ENCODE measurements around the gene PDZK1IP1. TPM values are rescaled to one million over a fixed set of nuclear protein-coding genes. Genes with fewer than 3 reads are reported as not detected.
"Not testable (repeated sequence)": the region's sequence is repeated elsewhere in the genome, so short reads cannot be mapped to it uniquely, and the experiment has no call there.

PDZK1IP1 gene
- polyA plus RNA-seq, 3 donors = 38.9 to 51.8 (median 43.7) TPM

DNA sequence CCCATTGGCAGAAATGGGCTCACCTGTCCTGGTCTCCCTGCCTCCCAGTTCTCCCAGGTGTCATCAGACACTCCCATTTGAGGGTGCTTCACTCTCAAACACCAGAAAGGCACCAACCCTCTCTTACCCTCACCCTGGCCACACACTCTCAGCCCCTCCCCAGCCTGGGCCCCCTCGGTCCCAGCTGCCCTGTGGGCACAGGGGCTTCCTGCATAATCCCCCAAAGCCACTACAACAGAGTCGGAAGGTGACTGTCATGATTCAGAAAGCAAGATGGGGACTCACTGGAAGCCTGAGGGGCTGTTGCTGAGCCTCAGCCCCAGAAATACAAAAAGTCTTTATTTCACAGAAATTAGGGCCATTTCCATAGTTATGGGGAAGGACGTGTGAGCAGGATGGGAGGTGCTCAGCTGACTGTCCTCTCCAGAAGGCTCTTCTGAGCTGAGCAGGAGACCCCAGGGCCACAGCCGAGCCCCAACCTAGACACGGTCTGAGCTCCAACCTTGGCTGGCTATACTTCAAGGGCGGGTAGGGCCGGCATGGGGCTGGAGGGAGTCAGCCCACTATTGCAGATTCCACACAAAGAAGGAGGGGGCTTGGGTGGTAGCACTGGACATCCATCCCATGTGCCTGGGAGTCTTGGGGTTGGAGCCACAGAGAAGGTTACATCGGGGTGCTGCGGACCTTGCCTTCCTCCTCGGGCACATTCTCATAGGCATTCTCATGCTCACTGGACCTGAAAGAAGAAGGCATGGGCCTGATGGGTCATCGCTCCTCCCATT lies 6.3 kb downstream of the PDZK1IP1 start:
- no peak for DNase-seq (ENCODE audit: low read depth in 3 of 3, low spot score in 2 of 3)

DNA sequence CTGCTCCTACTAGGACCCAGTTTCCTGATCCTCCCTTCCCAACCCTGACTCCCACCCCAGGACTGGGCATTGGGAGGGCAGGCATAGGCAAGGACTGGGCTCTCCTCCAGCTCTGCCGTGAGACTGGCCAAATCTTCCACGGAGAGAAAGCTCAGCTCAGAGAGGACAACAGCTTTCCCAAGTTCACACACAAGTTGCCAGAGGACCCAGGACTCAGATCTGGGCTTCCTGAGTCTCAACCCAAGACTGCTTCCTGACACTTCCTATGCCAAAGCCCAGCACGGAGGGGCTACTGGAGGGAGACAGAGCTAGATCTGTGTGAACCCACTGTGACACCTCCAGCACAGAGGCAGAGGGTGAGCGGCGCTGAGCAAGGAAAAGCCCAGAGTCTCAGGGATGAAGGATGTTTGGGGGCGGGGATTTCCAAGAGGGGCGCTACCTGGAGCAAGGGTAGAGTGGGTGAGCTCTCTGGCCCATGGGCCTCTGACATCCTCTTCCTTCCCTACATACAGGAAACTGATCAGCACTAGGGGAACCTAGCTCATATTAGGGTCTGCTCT lies 7.1 kb downstream of the PDZK1IP1 start:
- DNase-seq (ENCODE audit: low read depth in 3 of 3, low spot score in 2 of 3) = no peak

DNA sequence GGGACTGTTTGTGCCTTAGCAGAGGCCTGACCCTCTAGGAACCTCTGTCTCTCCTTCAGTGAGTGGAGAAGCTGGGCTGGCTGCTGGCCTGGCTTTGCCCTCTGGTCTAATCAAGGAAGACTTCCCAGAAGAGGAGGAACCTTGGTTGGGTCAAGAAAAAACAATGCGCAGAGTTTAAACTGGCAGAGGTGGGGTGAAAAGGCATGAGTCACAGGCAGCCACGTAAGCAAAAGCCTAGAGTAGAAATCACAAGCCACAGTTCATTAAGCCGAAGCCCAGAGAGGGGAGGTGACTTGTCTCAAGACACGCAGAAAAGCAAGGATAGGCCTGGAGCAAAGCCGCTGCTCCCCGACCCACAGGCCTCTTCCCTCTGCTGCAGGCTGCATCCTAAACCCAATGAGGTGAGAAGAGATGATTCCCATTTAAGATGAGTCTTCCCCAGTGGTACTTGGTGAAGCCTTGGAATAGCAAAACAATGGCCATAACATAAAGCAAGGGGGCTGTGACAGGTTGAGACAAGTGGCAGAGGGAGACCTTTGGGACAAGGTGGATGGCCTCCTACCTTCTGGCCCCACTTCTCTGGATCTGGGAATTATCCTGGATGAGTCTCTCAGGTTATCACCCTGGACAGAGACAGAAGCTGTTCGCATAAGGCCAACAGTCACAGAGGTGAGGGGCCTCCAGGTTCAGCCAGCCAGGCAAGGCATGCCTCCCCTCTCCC lies 7.7 kb downstream of the PDZK1IP1 start:
- no peak for DNase-seq (ENCODE audit: low read depth in 3 of 3, low spot score in 2 of 3)

DNA sequence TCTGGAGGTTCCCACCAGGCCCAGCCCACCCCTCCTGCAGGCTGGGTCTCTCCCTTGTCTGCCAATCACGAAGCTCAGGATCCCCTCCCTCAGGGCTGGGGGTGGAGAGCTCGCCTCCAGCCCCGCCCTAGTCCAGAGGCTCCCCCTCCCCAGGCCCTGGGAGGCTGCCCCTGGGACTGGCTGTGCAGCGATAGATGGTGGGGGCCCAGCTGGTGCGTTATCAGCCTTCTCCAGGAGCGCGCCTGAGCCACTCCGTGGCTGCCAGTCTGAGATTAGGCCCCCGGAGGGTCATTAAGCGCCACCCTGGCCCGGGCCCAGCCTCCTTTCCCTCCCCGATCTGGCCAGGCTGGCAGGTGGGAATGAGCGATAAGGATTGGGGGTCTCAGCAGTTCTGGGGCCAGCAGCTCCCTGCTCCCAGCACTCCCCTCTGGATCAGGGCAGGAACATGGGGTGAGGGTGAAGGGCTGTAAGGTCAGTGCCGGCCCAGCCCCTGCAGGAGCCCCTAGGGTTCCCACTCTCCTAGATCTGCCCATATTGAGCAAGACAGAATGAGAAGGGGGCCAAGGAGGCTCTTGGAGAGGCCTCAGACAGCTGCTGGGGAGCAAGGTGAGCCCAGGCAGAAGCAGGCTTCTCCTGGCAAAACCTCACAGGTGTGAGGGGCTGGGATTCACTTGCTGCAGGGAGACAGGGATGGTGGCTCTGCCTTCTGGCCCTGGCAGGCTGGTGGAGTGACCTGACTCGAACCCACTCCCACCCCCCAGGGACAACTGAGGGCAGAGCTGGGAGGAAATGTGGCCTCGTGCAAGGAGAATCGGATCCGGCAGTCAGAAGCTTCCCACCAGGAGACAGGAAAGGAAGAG lies 8.5 kb downstream of the PDZK1IP1 start:
- no peak for DNase-seq (ENCODE audit: low read depth in 3 of 3, low spot score in 2 of 3)

DNA sequence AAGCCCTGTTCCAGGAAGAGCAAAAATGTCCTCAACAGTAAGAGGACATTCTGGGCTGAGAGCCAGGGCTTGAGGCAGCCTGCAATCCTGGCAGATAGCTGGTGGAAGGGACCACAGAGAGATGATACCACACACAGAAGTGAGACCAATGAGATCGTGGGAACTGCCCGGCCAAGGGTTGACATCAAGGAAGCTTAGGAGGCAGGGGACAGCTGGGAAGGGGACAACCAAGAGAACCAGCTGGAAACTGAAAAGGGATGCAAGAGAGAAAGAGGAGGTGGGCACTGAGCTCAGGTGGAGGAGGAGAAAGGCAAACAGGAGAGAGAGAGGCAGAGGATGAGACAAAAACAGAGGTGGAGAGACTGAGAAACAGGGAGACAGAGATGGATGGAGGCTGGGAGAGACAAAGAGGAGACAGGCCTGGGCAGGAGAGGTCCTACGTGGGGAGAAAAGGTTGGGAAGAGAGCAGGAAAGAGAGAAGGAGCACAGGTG lies 9.2 kb downstream of the PDZK1IP1 start:
- no peak for DNase-seq (ENCODE audit: low read depth in 3 of 3, low spot score in 2 of 3)

DNA sequence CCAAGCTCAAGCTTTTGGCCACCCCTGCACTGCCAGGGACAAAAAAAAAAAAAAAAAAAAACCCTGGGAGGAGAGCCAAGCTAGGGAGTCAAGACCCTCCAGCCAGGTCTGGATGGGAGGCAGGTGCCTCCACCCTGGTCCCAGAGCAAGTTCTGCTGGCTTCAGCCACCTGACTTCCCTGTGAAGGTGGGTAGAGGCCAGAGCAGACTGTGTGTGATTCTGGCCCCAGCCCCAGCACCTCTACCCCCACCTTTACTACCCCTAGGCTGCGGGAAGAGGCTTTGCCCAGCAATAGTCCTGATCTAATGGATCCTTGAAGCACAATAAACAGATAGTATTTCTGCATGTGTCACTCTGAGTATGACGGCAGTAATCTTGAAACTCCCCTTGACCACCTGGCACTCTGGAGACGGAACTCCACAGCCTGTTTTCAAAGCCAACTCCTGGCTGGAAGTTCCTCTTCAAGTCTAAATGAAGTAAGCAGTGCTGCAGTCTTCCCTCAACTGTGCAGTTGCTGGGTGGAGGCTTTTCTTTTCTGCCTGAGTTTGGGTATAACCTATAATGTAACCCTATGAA lies 9.8 kb downstream of the PDZK1IP1 start:
- DNase-seq (ENCODE audit: low read depth in 3 of 3, low spot score in 2 of 3) = no peak

DNA sequence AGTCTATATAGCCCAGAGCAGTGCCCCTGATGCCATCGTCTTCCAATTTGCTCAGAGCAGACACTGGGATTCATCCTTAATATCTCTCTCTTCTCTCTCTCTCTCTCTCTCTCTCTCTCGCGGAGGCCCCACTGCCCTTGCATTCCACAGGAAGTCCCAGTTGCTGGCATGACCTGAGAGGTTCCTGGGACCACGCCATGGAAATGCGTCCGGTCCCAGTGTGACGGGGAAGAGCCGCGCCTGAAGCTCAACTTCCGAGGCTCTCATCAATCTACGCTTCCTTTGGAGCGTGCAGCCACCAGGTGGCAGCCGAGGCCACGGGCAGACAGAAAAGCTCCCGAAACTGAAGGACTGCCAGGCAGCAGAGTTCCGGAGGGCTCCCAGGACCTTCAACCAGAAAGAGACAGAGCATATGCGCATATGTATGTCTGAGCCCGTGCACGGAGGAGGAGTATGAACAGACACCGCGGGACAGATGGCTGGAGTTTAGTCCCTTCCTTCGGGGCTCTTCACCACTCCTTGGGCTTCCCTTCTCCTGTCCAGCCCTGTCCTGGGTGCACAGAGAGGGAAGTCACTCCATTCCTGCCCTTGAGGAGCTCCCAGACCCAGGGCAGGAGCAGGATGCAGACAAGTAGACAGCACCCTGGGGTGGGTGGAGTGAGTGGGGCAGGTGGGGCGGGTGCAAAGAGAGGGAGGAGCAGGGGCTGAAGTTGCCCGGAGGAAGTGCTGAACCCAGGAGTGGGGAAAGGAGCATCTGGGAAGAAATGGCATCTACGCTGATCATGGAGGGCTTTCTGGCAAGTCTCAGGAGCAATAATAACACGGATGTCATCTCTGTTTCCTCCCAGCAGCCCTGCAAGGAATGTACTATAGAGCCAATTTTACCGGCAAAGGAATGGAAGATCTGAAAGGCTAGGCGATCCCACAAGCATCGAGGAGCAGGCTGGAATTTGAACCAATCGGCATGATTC lies 10.5 kb downstream of the PDZK1IP1 start:
- DNase-seq (ENCODE audit: low read depth in 3 of 3, low spot score in 2 of 3) = peak; percentile 80 to 86 (median 84)

DNA sequence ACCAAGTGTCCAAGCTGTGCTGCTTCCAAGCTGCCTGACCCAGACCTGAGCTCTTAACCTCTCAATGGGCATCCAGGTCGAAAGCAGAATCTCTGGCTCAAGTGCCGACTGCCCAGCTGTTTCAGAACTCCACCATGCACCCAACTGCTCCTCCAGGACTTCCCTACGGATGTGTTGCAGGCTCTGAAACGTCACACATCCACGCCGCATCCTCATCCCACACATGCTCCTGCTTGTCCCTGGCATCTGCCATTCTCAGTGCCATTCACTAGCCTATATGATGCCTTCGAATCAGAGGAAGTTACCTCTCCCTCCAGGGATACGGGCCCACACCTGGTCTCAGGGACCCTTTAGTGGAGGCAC lies 11.2 kb downstream of the PDZK1IP1 start:
- DNase-seq (ENCODE audit: low read depth in 3 of 3, low spot score in 2 of 3) = no peak

DNA sequence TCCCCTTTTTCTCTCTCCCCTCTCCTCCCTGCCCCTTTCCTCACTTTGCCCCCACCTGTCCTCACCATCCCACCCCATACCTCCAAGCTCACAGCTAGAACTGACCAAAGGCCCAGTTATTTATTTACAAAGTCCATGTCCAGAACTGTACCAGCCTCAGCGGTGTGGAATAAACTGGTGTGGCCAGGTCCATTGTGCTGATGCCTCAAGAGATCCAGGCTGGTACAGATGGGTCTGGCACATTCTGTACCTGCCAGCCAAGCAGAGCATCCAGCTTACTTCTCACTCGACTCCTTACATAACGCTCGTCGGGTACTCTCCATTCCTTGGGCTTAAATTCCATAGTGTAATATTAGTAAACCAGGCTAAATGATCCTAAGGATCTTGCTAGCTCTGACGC lies 11.8 kb downstream of the PDZK1IP1 start:
- DNase-seq (ENCODE audit: low read depth in 3 of 3, low spot score in 2 of 3) = no peak

DNA sequence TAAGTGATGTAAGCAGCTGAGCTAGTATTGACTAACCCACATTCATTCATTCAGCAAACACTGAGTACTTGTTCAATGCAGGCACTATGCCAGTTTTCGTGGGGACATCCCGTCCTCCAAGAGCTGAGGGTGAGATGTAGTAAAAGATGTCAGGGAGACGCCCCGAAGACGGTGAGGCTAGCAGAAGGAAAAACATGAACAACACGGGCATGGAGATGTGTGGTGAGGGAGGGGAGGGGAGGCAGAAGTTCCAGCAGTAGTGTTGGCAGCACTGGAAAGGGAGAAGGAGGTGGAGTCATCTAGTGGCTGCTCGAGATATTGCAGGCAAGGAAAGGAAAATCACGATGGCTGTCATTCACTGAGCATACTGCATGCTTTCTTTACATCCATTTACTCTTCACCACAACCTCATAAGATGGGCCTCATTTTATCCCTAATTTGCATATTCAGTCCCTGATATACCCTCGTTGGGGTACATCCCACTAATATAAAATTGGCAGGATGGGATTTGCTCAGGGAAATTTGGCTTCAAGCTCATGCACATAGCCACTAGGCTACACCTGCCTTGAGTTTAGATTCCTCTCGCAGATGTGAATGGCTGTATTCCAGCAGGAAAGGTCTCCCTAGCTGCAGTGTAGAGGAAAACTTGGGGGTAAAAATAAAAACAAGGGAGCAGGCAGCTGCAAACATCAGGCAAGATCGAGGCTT lies 14.5 kb downstream of the PDZK1IP1 start:
- DNase-seq (ENCODE audit: low read depth in 3 of 3, low spot score in 2 of 3) = no peak

DNA sequence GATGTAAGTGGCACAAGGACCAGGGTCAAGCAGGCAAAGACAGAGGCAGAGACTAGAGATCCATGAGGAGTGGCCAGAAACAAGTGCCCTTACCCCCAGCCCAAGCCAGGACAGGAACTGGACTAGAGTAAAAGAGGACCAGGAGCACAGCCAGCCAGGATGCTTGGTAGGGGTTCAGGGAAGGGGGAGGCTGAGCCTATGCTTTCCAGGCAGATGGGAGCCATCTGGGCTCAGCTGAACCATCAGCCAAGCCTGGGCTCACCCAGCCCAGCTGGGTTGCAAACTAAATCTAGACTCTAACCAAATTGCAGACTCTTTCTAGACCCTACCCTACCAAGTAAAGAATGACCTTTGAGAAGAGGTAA lies 15.2 kb downstream of the PDZK1IP1 start:
- no peak for DNase-seq (ENCODE audit: low read depth in 3 of 3, low spot score in 2 of 3)

DNA sequence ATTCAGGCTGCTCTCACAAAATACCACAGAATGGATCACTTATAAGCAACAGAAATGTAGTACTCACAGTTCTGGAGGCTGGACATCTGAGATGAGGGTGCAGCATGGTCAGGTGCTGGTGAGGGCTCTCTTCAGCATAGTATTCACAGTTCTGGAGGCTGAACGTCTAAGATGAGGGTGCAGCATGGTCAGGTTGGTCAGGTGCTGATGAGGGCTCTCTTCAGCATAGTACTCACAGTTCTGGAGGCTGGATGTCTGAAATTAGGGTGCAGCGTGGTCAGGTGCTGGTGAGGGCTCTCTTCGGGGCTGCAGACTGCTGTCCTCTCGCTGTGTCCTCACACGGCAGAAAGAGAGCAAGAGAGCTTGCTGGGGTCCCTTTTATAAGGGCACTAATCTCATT lies 17.1 kb downstream of the PDZK1IP1 start:
- no peak for DNase-seq (ENCODE audit: low read depth in 3 of 3, low spot score in 2 of 3)

DNA sequence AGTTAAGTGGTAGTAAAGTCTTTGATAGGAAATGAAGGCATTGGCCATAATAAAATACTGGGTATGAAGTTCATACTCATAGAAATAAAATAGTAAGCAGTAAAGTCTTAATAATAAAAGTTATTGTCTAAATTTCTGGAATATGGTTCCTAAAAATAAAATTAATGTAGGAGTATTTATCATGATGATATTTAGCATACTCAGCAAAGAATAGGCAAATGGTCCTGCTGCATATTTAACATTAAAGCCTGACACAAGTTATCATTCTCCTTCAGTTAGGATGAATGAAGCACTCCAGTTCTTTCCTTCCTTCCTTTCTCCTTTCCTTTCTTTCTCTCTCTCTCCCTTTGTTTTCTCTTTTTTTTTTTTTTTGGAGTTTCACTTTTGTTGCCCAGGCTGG lies 25.3 kb downstream of the PDZK1IP1 start:
- DNase-seq (ENCODE audit: low read depth in 3 of 3, low spot score in 2 of 3) = no peak

DNA sequence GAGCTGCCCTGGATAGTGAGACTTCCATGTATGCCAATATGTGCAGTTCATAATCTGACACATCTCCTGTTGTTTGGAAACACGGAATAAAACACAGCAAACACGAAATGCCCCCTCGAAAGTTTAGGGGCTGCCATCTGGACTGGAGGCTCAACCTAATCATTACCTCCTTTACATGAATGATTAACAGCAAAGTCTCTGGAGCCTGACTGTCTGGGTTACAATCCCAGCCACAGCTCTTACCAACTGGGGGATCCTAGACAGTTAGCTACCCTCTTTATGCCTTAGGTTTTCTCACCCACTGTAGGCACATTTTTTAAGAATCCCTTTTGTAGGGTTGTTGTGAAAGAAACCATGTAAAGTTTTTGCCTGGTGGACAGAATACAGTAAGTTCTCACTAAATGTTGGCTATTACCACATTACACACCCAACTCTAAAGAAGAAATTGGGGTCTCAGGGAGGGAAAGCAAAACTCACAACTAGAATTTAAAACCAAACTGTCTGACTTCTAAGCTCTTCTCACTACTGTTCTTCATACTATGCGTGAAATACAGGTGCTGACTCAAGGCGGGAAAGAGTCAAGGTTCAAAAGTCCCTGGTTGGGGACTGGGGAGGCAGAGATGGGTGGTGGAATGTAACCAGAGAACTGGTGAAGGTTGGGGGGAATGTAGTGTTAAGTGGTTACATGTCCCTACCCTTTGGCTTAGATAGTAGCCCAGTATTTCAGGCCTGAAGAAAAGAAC lies 28.4 kb downstream of the PDZK1IP1 start:
- DNase-seq (ENCODE audit: low read depth in 3 of 3, low spot score in 2 of 3) = no peak

DNA sequence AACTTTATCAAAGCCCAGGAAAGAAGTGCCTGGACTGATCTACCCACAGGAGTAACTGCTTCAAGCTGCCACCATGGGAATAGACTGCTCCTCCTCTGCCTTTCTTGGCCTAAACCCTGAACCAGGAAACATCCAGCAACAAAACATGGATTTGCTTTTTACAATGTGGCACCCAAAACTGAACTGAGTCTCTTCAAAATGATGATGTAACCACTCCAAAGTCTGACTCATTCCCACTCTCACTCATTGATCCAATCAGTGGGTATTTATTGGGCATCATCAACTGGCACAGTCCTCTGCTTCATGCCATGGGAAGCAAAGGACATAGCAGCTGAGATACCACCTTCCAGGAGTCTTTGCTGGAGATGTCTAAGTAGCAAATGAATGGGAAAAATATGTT lies 29.1 kb downstream of the PDZK1IP1 start:
- no peak for DNase-seq (ENCODE audit: low read depth in 3 of 3, low spot score in 2 of 3)

DNA sequence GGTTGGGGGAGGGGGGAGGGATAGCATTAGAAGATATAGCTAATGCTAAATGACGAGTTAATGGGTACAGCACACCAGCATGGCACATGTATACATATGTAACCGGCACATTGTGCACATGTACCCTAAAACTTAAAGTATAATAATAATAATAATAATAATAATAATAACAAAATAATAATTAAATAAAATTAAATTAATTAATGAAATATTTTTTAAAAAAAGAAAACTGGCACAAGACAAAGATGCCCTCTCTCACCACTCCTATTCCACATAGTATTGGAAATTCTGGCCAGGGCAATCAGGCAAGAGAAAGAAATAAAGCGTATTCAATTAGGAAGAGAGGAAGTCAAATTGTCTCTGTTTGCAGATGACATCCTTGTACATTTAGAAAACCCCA lies 31.9 kb downstream of the PDZK1IP1 start:
- not testable (repeated sequence) for DNase-seq (ENCODE audit: low read depth in 3 of 3, low spot score in 2 of 3)

DNA sequence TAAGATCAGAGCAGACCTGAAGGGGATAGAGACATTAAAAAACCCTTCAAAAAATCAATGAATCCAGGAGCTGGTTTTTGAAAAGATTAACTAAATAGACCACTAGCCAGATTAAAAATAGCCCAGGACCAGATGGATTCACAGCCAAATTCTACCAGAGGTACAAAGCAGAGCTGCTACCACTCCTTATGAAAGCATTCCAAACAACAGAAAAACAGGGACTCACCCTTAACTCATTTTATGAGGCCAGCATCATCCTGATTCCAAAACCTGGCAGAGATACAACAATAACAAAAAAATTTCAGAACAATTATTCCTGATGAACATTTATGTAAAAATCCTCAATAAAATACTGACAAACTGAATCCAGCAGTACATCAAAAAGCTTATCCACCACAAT lies 33.4 kb downstream of the PDZK1IP1 start:
- DNase-seq (ENCODE audit: low read depth in 3 of 3, low spot score in 2 of 3) = not testable (repeated sequence)

DNA sequence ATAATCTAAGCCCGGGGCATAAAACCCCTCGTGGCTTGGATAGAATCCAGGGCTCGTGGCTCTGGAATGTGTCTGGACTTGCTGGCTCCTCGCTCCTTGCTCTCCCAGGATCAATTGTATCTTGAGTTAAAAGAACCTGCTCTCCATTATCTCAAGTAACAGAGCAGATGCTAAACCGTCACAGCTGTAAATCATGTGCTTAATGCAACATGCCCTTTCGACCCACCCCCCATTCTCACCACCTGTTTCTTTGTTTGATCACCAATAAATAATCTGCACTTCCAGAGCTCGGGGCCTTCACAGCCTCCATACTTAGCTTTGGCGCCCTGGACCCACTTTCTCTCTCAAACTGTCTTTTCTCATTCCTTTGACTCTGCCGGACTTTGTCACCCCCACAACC lies 40.7 kb downstream of the PDZK1IP1 start:
- DNase-seq (ENCODE audit: low read depth in 3 of 3, low spot score in 2 of 3) = not testable (repeated sequence)
